HG03039 (cell line): ENCODE results near the gene FRYL.
"Not testable (repeated sequence)": the region's sequence is repeated elsewhere in the genome, so short reads cannot be mapped to it uniquely, and the experiment has no call there.

Experiments used
- ATAC-seq: cut with Tn5 transposase; IDR thresholded peaks from one replicate; pipeline ENCODE4 v1.9.1; 2021; ENCODE audit warnings: mild to moderate bottlenecking, moderate library complexity; ENCODE audit not compliant: unreplicated experiment

FRYL gene

DNA sequence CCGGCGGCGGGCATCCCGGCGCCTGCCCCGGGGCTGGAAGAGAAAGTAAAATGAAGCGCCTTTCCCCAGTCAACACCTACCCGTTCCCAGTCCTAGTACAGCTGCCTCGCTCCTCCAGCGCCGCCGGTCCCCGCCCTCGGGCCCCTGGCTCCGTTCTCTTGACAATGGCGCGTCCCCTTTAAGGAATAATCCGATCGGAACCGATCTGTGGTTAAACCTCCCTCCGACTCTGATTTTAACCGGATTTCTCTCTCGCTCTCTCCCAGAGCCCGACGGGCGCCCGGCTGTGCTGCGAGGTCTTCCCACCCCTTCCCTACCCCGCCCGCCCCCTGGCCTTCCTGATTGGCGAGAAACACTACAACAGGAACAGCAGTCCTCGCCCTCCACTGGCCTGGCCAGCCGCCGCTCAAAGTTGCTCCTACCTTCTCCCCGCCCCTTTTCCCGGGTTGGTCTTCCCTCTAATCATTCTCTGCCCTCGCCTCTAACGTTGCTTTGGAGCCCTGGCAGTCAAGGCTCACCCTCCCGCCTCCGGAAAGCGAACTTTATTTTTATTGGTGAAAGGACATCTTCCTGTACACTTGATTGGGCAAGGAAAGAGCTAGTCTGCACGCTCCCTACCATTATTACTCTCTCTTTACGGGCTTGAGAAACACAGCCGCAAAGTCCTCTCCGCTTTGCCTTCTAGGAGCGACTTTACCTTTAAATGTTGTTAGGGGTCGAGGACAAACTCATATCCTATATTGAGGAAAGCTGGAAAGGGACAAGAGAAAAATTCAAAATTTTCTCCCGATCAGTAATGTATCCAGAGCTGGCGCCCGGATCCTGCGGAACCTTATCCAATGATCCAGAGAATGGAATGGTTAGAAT, at the start of gene FRYL:
Gene FRYL, minus strand, starts transcription at position 282 of the 867 bp plus-strand sequence. CDS start 145,869 bp downstream, outside the sequence.
- peak; percentile 86 for ATAC-seq

DNA sequence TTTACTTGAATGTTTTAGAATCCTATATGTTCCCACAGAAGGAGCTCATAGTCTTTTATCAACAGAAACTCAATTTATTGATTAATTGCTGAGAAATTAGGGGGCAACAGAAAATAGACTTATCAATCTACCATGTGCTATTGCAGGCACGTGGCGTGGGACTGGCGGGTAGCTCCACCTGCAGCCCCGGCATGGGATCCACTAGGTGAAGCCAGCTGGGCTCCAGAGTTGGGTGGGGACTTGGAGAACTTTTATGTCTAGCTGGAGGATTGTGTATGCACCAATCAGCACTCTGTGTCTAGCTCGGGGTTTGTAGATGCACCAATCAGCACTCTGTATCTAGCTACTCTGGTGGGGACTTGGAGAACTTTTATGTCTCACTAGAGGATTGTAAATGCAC, 47.5 kb upstream of the FRYL start:
- no peak for ATAC-seq

DNA sequence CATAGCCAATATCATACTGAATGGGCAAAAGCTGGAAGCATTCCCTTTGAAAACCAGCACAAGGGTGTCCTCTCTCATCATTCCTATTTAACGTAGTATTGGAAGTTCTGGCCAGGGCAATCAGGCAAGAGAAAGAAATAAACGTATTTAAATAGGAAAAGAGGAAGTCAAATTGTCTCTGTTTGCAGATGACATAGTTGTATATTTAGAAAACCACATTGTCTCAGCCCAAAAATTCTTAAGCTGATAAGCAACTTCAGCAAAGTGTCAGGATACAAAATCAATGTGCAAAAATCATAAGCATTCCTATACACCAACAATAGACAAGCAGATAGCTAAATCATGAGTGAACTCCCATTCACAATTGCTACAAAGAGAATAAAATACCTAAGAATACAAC, 41.4 kb upstream of the FRYL start:
- not testable (repeated sequence) for ATAC-seq

DNA sequence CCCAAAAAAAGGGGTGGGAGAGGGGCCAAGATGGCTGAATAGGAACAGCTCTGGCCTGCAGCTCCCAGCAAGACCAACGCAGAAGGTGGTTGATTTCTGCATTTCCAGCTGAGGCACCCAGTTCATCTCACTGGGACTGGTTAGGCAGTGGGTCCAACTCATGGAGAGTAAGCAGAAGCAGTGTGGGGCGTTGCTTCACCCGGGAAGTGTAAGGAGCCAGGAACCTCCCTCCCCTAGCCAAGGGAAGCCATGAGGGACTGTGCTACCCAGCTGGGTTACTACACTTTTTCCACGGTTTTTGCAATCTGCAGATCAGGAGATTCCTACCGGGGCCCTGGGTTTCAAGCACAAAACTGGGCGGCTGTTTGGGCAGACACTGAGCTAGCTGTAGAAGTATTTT, 36.9 kb upstream of the FRYL start:
- no peak for ATAC-seq

DNA sequence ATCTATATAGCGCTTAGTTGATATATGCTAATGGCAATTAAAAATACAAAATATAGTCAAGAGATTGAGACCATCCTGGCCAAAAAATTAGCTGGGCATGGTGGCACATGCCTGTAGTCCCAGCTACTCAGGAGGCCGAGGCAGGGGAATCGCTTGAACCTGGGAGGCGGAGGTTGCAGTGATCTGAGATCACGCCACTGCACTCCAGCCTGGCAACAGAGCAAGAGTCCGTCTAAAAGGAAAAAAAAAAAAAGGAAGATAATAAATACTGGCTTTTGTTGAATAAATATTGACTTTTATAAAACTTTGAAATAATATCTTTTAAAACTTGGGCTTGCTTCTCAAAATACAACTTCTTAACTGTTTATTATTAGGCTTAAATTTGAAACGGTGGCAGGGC, 36.2 kb upstream of the FRYL start:
- not testable (repeated sequence) for ATAC-seq

DNA sequence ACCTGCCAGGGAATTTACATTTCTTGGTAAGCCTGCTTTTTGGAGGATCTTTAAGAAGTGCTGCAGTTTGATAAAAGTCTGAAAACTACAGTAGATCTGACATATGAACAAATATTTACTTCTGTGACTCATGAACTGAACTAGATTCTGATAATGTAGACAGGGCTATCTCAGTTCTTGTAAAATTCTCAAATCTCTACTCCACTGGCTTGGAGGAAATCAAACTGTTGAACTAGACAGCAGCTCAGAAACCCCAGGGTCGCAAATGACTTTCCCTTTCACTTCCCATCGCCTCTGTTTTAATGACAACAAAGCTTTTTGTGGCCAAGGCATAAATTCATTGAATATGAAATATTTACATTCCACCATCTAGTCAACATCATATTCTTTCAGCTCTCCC, 35.4 kb upstream of the FRYL start:
- no peak for ATAC-seq

DNA sequence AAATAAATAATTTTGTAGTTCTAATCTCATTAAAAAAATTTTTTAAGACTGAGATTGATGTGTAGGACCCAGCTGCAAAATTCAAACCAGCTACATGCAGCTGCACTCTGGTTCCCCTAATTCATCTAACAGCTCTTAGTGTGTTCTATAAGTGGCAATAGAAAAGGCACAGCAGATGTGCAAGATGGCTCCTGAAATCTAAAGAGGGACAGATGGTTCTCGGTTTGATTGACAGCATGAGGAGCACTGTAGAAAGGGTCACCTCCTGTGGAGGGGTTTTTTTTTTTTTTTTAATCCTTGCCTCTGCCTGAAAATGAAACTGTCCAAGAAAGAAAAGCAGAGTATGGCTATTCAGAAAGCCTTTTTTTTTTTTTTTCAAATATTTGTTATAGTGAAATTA, 33.9 kb upstream of the FRYL start:
- ATAC-seq = peak; percentile 77

DNA sequence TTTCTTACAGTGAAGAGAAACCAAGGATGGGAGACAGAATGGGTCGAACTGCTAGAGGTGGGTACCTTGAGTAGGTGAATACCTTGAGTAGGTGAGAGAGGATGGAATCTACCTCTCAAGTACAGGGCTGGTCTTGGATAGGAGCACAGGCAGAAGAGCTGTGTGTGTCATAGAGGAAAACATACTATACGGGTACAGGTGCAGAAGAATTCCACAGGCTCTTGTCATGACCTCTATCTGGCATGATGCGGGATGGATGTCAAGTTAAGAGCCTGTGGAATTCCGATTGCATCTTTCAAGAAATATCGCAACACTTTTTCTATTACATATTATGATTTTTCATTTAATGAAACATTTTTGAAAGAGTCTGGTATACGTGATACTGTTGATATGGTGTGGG, 32.8 kb upstream of the FRYL start:
- no peak for ATAC-seq

DNA sequence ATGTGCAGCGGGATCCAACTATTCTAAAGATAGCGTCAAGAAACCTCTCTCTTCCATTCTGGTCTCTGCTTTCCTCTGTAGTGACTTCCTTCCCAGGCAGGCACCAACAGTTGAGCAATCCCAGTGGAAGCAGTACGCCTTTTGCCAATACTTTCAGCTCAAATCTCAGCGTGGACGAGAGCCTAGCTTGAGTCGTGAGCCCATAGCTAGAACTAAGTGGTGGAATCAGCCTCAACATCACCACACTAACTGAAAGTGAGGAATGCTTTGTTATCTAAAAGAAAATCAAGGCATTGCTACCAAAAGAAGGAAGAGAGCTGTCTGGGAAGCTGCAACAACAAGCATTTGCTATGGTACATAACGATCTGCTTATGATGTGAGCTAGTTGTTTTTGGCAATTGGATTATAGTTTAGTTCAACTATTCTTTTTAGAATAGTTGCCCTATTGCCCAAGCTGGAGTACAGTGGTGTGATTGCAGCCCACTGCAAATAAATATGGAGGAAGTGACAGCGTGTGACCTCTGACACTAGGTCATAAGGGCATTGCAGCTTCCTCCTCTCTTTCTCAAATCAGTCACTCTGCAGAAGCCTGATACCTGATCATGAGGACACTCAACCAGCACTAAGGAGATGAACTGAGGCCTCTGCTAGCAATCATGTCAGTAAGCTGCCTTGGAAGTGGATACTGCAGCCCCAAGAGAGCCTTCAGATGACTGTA, 24.7 kb upstream of the FRYL start:
- no peak for ATAC-seq

DNA sequence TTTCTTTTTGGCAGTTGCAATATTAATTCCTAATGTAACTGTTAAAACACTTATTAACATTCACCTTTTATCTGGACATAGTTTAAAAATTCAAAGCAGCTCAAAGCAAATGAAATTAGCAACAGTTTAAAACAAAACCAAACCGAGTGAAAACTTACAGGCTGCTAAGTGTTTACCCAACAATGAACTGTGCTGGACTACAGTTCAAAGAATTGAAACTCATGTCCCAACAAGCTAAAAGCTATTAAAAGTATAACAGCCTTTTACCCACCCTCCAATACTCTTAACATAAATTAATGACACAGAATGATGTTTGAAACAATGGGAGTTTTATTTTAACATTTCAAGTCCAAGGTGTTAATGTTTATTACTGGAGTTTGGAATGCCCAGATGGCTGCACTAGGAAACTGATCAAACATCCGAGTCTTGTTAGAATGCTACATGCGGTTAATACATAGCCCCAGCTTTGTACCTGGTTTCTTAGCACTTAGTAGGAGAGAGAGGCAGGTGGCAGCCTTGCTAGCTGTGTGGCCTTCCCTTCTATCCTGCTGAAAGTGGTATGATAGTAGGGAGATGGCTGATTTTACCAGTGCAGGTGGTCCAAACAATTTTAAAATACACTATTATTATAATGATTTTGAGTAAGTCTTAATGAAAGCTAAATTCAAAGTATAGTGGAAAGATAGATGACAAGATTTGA, 21.1 kb upstream of the FRYL start:
- ATAC-seq = no peak

DNA sequence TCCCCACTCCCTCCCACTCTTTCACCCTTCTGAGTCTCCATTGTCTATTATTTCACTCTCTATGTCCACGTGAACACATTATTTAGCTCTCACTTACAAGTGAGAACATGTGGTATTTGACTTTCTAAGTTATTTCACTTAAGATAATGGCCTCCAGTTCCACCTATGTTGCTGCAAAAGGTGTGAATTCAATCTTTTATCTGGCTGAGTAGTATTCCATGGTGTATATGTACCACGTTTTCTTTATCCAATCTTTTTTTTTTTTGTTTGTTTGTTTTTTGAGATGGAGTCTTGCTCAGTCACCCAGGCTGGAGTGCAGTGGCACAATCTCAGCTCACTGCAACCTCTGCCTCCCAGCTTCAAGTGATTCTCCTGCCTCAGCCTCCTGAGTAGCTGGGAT, 20.1 kb upstream of the FRYL start:
- not testable (repeated sequence) for ATAC-seq

DNA sequence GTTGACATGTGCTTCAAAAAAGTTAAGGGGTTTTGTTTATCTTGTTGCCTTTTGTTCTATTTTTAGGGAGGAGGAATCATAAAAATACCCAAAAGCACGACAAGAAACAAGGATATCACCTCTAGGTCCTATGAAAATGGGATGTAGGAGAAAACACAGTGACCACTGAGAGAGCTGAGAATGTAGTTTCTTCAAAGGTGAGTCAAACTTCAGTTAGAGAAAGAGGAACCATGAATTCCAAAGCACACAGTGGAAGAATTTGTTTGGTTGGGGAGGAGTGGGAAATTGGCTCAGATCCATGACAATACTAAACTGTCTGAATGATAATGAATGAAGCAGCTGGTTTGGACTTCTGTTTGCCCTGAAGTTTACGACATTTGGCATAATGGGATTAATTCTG, 19.1 kb upstream of the FRYL start:
- no peak for ATAC-seq

DNA sequence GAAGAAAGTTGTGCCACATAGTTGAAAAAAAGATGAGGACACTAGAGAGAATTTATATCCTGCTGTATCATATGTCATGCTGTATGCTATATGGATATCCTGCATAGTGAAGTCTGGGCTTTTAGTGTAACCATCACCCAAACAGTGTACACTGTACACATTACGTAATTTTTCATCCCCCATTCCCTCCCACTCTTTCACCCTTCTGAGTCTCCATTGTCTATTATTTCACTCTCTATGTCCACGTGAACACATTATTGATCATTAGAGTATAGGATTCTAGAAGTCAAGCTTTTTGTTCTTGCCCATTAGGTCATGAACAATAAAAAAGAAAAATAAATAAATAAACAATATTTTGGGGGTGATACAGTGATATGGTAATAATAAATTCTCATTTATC, 18.0 kb upstream of the FRYL start:
- no peak for ATAC-seq

DNA sequence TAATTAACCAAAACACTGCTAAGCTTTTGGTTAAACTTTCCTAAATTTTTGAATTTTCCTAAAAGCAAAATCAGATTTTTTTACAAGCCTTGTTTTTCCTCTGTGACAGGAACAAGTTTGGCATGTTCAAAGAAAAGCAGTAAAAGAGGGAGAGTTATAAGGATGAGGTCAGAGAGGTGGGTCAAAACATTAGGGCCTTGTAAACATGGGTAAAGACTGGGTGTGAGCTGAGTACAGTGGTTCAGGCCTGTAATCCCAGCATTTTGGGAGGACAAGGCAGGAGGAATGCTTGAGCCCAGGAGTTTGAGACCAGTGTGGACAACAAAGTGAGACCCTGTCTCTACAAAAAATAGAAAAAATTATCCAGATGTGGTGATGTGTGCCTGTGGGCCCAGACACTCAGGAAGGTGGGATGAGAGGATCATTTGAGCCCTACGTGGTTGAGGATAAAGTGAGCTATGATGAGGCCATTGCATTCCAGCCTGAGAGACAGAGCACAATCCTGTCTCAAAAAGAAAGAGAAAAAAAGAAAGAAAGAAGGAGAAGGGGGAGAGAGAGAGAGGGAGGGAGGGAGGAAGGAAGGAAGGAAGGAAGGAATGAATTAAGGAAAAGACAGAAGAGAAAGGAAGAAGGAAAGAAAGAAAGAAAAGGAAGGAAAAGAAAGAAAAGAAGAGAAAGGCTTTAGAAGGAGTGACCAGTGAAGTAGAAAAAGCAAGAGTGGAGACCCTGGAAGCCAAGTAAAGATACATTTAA, 17.0 kb upstream of the FRYL start:
- no peak for ATAC-seq

DNA sequence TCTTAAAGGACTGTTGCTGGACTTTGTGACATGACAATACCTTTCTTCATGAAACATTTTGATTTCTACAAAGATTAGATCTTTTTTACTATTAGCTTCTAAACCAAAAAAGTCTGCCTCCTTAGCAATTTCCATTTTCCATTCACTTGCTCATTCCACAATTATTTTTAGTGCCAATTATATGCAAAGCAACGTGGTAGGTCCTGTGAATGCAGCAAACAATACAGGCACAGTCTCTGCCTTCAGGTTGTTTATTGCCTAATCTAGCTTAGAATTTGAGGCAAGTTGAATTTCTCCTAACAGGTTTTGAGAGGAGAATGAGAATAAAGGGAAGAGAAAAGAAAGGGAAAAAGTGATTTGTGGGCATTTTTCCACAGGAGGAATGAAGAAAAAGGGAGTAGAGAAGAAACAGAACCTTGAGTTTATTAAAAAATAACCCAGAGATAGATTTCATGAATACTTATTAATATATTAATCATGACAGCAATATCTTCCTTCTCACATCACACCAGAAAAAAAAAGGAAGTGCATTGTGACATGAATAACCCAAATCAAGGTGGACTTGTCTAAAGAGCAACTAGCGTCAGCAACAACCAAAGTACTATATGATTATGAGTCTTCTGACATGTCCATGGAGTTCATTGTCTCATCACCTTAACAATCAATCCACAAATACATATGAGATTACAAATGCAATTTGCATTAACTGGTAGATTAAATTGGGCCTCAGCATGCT, 16.3 kb upstream of the FRYL start:
- no peak for ATAC-seq

DNA sequence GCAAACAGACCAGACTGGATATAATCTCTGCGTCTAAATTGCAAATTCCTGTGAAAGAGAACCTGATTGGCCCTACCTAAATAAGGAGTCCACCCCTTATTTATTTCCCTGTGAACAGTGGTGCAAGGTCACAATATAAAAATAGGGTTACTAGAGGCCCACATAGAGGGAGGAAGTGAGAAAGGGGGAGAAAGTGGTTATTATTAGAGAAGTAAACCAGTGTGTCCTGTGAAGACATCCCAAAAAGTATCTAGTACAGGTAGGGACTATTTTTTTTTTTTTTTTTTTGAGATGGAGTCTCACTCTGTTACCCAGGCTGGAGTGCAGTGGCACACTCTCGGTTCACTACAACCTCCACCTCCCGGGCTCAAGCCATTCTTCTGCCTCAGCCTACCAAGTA, 15.0 kb upstream of the FRYL start:
- no peak for ATAC-seq

DNA sequence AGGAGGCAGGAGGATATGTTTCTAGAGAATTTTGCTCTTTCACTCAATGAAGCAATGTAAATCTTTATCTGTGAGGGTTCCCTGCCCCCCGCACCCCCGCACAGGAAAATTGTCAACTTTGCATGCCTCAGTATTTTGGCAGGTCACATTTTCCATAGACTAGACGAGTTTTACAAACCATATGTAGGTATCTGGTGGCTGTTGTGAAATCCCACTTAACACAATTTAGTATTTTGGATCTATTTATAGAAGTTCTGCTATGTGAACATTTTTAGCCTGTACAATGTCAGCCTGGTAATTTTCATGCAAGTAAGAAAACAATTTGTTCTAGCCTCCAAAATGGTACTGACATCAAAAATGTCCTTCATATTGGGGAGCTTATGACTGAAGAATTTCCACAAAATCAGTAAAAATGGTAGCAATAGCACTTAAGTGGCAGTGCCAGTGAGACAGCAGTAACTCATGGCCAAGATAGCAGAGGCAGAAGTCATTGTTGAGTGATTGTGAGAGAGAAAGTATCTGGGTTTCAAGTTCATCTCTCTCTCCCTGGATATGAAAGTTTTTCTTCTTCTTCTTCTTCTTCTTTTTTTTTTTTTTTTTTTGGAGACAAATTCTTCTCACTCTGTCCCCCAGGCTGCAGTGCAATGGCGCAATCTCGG, 12.4 kb upstream of the FRYL start:
- ATAC-seq = no peak

DNA sequence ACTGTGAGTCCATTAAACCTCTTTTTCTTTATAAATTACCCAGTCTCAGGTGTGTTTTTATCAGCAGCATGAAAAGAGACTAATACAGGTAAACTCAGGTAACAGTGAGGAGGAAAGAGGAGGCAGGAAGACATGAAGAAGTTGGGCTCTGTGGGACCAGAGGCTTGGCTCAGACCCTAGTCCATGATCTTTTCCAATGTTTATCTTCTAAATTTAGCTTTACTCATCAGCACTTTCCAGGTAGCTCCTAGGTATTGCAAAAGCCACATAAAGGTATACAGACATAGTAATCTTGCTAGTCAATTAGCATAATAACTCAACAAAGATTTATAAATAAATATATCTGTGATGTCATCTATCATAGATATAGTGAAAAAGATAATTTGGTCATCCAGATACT, 11.2 kb upstream of the FRYL start:
- no peak for ATAC-seq

DNA sequence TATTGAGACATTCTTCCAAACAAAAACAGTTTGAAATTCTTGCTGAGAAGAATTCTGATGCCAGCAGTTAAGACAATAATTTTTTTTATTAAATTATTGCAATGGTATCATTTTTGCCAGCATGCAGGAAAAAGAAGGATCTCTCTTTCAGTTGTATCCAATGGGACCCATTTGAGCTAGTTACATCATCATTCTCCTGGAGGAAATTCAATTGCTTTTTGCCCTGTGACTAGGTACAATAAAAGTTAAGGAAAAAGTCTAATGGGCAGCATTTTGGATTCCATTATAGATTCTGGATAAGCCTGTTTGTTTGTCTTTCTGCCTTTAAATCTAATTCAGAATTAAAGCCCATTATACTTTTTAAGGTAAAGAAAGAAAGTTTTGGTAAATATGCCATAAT, 10.5 kb upstream of the FRYL start:
- ATAC-seq = no peak

DNA sequence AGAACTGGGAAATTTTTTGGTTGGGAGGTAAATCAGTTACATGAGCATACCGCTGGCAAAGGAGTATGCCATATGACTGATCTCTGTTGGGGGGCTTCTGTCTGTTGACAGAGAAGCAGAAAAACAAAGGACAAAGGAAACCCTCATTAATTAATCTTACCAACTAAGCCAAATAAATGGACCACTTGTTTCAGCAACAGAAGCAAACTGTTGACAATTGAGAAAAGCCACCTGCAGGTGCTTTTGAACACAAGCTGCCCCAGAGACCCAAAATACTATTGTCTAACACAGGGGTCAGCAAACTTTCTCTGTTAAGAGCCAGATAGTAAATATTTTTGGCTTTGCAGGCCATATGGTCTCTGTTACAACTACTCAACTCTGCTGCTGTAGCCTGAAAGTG, 7.0 kb upstream of the FRYL start:
- ATAC-seq = no peak
